NCI-H187 treated with DMSO at 0.1 percent for 48 hours (cell line): ENCODE measurements around the gene MAP3K2.

ENCODE experiments used
- DNase-seq: peaks from one replicate; lab custom pipeline; 2025; lab: John Stamatoyannopoulos, UW

The MAP3K2 gene, protein sequence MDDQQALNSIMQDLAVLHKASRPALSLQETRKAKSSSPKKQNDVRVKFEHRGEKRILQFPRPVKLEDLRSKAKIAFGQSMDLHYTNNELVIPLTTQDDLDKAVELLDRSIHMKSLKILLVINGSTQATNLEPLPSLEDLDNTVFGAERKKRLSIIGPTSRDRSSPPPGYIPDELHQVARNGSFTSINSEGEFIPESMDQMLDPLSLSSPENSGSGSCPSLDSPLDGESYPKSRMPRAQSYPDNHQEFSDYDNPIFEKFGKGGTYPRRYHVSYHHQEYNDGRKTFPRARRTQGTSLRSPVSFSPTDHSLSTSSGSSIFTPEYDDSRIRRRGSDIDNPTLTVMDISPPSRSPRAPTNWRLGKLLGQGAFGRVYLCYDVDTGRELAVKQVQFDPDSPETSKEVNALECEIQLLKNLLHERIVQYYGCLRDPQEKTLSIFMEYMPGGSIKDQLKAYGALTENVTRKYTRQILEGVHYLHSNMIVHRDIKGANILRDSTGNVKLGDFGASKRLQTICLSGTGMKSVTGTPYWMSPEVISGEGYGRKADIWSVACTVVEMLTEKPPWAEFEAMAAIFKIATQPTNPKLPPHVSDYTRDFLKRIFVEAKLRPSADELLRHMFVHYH

DNA sequence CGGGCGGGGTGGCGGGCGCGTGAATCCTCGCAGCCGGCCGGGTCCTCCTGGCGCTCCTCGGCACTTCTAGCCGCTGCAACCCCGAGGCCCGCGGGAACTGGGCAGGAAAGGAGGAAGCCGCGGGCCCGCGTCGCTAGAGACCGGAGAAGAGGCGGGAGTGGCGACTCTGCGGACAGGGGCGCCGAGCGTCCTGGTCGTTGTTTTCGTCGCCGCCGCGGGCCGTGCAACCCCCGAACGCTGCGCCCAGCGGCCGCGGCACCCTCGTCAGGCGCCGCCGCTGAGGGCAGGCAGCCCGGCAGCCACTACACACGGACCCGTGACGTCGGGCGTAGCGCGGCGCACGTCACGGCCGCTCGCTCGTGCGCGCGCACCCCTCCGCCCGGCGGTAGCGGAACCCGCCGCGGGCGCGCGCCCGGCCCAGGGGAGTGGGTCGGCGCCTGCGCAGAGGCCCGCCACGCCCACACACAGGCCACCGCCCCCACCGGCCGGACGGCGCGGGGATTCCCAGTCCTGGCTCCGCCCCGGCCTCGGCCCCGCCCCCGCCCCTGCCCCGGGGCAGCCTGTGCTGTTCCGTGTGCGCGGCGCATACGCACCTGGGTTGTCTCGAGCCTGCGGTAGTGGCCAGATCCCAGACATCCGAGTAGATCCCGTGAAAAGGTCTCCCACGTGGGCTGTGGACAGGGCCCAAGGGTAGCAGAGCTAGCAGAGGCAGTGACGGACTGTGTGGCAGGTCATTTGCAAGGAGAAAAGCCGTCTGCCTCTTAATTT is at the start of gene MAP3K2:
MAP3K2 (minus strand) TSS at position 321 of the 768 bp plus-strand sequence. CDS start 44,846 bp downstream, outside the sequence.
- no peak for DNase-seq

DNA sequence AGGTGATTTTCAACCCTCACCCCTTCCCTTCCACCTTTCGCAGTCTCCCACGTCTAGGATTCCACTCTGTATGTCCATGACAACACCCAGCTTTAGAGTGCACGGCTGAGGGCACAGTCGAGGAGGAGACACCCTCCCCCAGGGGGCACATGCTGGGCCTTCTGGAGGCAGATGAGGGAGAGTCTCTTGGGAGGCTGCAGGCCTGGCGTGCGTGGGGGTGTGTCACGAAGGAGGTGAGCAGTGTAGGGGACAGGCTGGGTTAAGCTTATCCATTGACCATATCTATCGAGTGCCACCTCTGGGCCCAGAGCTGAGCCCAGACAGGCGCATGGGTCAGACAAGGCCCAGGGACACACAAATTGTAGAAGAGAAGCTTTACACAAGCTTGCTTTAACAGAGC is 49.3 kb upstream of the MAP3K2 start:
- DNase-seq = no peak

DNA sequence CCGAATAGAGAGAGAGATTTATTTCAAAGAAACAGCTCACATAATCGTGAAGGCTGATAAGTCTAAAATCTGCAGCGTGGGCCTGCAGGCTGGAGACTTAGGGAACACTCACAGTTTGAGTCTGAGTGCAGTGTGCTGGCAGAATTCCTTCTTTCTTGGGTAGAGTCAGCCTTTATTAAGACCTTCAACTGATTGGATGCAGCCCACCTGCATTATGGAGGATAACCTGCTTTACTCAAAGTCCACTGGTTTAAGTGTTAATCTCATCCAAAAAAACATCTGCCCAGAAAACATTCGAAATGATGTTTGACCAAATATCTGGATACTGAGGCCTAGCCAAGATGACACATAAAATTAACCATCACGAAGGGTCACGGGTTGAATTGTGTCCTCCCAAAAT is 46.7 kb upstream of the MAP3K2 start:
- no peak for DNase-seq

DNA sequence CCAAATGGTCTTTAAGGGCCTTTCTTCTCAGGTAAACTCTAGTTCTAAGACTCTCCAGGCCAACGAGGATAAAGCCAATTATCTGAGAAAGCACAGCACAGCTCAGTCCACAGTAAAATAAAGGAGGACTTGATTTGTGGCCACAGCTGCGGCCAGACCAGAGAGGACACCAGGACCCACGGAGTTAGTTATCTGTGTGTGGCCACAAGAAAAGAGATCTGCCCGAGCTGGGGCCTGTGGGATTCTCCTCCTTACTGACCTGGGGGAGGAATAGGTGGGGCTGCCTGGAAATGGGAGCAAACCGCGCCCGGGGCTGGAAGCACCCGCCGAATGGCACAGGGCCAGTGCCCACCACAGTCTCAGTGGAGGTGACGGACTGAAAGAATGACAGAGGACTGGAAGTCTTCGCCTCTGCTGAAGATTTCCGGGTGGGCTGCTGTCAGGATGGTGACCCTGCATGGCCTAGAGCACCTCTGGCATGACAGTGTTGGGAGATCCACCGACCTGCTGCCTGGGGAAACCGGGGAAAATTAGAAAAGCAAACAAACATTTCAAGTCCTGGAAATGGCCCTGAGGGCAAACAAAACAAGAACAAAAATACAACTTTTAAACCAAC is 43.7 kb upstream of the MAP3K2 start:
- no peak for DNase-seq

DNA sequence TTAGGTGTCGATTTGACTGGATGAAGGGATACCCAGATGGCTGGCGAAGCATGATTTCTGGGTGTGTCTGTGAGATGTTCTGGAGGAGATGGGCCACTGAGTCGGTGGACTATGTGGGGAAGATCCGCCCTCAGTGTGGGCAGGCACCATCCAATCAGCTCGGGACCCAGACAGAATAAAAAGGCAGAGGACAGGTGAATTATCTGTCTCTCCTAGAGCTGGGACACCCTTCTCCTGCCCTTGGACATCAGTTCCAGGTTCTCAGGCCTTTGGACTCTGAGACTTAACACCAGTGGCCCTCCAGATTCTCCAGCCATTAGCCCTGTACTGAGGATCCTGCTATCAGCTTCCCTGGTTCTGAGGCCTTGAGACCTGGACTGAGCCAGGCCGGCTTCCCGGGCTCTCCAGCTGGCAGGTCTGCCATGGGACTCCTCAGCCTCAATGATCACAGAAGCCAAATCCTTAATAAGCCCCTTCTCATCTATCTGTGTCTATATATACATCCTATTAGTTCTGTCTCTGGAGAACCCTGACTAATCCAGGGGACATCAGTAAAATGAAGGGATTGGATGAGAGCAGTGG is 42.2 kb upstream of the MAP3K2 start:
- no peak for DNase-seq

DNA sequence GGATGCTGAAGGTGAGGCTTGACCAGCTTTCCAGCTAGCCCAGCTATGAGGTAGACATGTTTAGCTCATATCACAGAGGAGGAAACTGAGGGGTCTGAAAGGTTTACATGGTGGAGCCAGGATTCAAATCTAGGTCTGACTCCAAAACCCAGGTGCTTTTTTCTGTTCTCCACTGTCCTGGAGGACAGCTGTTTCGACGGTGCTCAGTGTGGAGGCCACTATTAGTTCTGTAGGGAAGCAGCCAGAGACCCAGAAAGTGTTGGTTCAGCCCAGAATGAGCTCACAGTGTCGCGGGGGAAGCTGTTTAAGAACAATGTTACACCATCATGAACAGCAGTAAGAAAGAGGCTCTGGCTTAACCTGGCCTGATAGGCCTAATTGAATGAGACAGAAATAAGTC is 41.5 kb upstream of the MAP3K2 start:
- DNase-seq = no peak

DNA sequence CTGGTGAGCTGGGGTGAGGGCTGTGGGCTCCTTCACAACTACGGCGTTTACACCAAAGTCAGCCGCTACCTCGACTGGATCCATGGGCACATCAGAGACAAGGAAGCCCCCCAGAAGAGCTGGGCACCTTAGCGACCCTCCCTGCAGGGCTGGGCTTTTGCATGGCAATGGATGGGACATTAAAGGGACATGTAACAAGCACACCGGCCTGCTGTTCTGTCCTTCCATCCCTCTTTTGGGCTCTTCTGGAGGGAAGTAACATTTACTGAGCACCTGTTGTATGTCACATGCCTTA is 41.0 kb upstream of the MAP3K2 start:
- DNase-seq = no peak

DNA sequence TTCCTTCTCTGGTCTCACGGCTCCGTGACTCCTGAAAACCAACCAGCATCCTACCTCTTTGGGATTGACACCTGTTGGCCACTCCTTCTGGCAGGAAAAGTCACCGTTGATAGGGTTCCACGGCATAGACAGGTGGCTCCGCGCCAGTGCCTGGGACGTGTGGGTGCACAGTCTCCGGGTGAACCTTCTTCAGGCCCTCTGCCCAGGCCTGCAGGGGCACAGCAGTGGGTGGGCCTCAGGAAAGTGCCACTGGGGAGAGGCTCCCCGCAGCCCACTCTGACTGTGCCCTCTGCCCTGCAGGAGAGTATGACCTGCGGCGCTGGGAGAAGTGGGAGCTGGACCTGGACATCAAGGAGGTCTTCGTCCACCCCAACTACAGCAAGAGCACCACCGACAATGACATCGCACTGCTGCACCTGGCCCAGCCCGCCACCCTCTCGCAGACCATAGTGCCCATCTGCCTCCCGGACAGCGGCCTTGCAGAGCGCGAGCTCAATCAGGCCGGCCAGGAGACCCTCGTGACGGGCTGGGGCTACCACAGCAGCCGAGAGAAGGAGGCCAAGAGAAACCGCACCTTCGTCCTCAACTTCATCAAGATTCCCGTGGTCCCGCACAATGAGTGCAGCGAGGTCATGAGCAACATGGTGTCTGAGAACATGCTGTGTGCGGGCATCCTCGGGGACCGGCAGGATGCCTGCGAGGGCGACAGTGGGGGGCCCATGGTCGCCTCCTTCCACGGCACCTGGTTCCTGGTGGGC is 40.5 kb upstream of the MAP3K2 start:
- DNase-seq = no peak

DNA sequence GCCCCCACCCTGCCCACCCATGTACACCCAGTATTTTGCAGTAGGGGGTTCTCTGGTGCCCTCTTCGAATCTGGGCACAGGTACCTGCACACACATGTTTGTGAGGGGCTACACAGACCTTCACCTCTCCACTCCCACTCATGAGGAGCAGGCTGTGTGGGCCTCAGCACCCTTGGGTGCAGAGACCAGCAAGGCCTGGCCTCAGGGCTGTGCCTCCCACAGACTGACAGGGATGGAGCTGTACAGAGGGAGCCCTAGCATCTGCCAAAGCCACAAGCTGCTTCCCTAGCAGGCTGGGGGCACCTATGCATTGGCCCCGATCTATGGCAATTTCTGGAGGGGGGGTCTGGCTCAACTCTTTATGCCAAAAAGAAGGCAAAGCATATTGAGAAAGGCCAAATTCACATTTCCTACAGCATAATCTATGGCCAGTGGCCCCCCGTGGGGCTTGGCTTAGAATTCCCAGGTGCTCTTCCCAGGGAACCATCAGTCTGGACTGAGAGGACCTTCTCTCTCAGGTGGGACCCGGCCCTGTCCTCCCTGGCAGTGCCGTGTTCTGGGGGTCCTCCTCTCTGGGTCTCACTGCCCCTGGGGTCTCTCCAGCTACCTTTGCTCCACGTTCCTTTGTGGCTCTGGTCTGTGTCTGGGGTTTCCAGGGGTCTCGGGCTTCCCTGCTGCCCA is 39.7 kb upstream of the MAP3K2 start:
- no peak for DNase-seq

DNA sequence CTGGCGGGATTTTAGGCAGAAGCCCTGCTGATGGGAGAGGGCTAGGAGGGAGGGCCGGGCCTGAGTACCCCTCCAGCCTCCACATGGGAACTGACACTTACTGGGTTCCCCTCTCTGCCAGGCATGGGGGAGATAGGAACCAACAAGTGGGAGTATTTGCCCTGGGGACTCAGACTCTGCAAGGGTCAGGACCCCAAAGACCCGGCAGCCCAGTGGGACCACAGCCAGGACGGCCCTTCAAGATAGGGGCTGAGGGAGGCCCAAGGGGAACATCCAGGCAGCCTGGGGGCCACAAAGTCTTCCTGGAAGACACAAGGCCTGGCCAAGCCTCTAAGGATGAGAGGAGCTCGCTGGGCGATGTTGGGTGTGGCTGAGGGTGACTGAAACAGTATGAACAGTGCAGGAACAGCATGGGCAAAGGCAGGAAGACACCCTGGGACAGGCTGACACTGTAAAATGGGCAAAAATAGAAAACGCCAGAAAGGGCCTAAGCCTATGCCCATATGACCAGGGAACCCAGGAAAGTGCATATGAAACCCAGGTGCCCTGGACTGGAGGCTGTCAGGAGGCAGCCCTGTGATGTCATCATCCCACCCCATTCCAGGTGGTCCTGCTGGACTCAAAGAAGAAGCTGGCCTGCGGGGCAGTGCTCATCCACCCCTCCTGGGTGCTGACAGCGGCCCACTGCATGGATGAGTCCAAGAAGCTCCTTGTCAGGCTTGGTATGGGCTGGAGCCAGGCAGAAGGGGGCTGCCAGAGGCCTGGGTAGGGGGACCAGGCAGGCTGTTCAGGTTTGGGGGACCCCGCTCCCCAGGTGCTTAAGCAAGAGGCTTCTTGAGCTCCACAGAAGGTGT is 39.0 kb upstream of the MAP3K2 start:
- DNase-seq = no peak

DNA sequence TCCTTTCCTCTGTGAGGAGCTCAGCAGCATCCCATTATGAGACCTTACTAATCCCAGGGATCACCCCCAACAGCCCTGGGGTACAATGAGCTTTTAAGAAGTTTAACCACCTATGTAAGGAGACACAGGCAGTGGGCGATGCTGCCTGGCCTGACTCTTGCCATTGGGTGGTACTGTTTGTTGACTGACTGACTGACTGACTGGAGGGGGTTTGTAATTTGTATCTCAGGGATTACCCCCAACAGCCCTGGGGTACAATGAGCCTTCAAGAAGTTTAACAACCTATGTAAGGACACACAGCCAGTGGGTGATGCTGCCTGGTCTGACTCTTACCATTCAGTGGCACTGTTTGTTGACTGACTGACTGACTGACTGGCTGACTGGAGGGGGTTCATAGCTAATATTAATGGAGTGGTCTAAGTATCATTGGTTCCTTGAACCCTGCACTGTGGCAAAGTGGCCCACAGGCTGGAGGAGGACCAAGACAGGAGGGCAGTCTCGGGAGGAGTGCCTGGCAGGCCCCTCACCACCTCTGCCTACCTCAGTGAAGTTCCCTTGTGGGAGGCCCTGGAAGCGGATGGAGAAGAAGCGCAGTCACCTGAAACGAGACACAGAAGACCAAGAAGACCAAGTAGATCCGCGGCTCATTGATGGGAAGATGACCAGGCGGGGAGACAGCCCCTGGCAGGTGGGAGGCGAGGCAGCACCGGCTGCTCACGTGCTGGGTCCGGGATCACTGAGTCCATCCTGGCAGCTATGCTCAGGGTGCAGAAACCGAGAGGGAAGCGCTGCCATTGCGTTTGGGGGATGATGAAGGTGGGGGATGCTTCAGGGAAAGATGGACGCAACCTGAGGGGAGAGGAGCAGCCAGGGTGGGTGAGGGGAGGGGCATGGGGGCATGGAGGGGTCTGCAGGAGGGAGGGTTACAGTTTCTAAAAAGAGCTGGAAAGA is 38.0 kb upstream of the MAP3K2 start:
- no peak for DNase-seq

DNA sequence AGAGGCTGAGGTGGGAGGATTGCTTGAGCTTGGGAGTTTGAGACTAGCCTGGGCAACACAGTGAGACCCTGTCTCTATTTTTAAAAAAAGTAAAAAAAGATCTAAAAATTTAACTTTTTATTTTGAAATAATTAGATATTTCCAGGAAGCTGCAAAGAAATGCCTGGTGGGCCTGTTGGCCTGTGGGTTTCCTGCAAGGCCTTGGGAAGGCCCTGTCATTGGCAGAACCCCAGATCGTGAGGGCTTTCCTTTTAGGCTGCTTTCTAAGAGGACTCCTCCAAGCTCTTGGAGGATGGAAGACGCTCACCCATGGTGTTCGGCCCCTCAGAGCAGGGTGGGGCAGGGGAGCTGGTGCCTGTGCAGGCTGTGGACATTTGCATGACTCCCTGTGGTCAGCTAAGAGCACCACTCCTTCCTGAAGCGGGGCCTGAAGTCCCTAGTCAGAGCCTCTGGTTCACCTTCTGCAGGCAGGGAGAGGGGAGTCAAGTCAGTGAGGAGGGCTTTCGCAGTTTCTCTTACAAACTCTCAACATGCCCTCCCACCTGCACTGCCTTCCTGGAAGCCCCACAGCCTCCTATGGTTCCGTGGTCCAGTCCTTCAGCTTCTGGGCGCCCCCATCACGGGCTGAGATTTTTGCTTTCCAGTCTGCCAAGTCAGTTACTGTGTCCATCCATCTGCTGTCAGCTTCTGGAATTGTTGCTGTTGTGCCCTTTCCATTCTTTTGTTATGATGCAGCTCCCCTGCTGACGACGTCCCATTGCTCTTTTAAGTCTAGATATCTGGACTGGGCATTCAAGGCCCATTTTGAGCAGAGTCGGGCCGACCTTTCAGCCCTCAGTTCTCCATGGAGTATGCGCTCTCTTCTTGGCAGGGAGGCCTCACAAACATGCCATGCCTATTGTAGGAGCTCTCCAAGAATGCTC is 37.1 kb upstream of the MAP3K2 start:
- no peak for DNase-seq

DNA sequence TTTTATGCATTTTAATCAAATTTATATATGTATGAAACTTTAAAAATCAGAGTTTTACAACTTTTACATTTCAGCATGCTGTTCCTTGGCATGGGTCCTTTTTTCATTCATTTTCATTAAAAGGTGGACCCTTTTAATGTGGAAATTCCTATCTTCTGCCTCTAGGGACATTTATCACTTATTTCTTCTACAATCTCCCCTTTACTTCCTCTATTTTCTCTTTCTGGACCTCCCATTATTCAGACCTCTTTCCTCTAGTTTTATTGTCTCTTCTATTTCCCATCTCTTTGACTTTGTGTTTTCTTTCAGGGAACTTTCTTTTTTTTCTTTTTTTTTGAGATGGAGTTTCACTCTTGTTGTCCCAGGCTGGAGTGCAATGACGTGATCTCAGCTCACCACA is 36.1 kb upstream of the MAP3K2 start:
- DNase-seq = no peak

DNA sequence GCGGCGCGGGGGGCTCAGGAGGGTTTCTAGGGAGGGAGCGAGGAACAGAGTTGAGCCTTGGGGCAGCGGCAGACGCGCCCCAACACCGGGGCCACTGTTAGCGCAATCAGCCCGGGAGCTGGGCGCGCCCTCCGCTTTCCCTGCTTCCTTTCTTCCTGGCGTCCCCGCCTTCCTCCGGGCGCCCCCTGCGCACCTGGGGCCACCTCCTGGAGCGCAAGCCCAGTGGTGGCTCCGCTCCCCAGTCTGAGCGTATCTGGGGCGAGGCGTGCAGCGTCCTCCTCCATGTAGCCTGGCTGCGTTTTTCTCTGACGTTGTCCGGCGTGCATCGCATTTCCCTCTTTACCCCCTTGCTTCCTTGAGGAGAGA is 35.7 kb upstream of the MAP3K2 start:
- no peak for DNase-seq

DNA sequence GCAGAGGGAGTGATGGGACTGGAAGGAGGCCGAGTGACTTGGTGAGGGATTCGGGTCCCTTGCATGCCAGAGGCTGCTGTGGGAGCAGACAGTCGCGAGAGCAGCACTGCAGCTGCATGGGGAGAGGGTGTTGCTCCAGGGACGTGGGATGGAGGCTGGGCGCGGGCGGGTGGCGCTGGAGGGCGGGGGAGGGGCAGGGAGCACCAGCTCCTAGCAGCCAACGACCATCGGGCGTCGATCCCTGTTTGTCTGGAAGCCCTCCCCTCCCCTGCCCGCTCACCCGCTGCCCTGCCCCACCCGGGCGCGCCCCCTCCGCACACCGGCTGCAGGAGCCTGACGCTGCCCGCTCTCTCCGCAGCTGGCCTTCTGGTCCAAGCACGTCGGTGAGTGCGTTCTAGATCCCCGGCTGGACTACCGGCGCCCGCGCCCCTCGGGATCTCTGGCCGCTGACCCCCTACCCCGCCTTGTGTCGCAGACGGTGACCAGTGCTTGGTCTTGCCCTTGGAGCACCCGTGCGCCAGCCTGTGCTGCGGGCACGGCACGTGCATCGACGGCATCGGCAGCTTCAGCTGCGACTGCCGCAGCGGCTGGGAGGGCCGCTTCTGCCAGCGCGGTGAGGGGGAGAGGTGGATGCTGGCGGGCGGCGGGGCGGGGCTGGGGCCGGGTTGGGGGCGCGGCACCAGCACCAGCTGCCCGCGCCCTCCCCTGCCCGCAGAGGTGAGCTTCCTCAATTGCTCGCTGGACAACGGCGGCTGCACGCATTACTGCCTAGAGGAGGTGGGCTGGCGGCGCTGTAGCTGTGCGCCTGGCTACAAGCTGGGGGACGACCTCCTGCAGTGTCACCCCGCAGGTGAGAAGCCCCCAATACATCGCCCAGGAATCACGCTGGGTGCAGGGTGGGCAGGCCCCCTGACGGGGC is 35.0 kb upstream of the MAP3K2 start:
- no peak for DNase-seq

DNA sequence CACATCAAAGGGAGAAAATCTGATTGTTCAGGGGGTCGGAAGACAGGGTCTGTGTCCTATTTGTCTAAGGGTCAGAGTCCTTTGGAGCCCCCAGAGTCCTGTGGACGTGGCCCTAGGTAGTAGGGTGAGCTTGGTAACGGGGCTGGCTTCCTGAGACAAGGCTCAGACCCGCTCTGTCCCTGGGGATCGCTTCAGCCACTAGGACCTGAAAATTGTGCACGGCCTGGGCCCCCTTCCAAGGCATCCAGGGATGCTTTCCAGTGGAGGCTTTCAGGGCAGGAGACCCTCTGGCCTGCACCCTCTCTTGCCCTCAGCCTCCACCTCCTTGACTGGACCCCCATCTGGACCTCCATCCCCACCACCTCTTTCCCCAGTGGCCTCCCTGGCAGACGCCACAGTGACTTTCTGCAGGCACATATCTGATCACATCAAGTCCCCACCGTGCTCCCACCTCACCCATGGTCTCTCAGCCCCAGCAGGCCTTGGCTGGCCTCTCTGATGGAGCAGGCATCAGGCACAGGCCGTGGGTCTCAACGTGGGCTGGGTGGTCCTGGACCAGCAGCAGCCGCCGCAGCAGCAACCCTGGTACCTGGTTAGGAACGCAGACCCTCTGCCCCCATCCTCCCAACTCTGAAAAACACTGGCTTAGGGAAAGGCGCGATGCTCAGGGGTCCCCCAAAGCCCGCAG is 34.2 kb upstream of the MAP3K2 start:
- no peak for DNase-seq
